Endothelial cell (in vitro differentiated cells): Measurements from ENCODE around the gene RPS6KA5. TPM values are rescaled to one million over a fixed set of nuclear protein-coding genes. Genes with fewer than 3 reads are reported as not detected.

Experiments used
- DNase-seq: peaks from one replicate; pipeline ENCODE4 v3.0.0; 2021; ENCODE audit warnings: low spot score
- H3K27ac Mint-ChIP-seq: one replicate; pipeline ENCODE4 v1.8.0; 2021; ENCODE audit warnings: mixed read lengths, inconsistent platforms; ENCODE audit not compliant: unreplicated experiment
- H3K27me3 Mint-ChIP-seq: one replicate; pipeline ENCODE4 v1.8.0; 2021; ENCODE audit warnings: mild to moderate bottlenecking, moderate library complexity, mixed read lengths, inconsistent platforms; ENCODE audit not compliant: unreplicated experiment
- H3K36me3 Mint-ChIP-seq: one replicate; pipeline ENCODE4 v1.8.0; 2021; ENCODE audit warnings: mild to moderate bottlenecking, low read depth, mixed read lengths, inconsistent platforms; ENCODE audit not compliant: unreplicated experiment
- H3K4me1 Mint-ChIP-seq: one replicate; pipeline ENCODE4 v1.8.0; 2021; ENCODE audit warnings: mild to moderate bottlenecking, mixed read lengths, inconsistent platforms; ENCODE audit not compliant: unreplicated experiment
- H3K4me3 Mint-ChIP-seq: one replicate; pipeline ENCODE4 v1.8.0; 2021; ENCODE audit warnings: mild to moderate bottlenecking, mixed read lengths, inconsistent platforms; ENCODE audit not compliant: unreplicated experiment
- H3K9me3 Mint-ChIP-seq: one replicate; pipeline ENCODE4 v1.8.0; 2021; ENCODE audit warnings: mixed read lengths, inconsistent platforms; ENCODE audit not compliant: unreplicated experiment
- CTCF ChIP-seq: fragments of 200-600 bp; sonication (generic); IDR thresholded peaks from one replicate; pipeline ENCODE4 v1.5.0; 2021; ENCODE audit warnings: antibody characterized with exemption; ENCODE audit not compliant: unreplicated experiment
- total RNA-seq: library from RNA; stranded (reverse); fragmentation: NEBNext Ultra II Directional; extraction: Animal tissue kit (Norgen Biotek cat#: 25700); gene quantifications from one replicate; pipeline ENCODE4 v1.2.1, GENCODE V29; 2021; ENCODE audit not compliant: unreplicated experiment

The RPS6KA5 gene
- total RNA-seq, 1 donor from 2014 or later = 13.8 TPM

- Mint-ChIP-seq H3K4me1 (peaks cover 5% of the 10 kb centered on the region), H3K27me3 (peaks cover 3% of the 10 kb centered on the region), H3K4me3 (no peak overlapping the region), H3K9me3 (no peaks in the 10 kb centered on the region), H3K36me3 (no peaks in the 10 kb centered on the region), H3K27ac (no peak overlapping the region)
- no peak for DNase-seq
- TF ChIP-seq CTCF = no peak
Observed at GRCh38 chr14:90991690-90992443, 68.6 kb downstream of the RPS6KA5 start.

- no peak overlapping the region for H3K27ac Mint-ChIP-seq
- DNase-seq = no peak
- TF ChIP-seq CTCF = no peak
- peaks cover 3% of the 10 kb centered on the region for H3K27me3 Mint-ChIP-seq
- H3K4me1 Mint-ChIP-seq = peaks cover 5% of the 10 kb centered on the region
- H3K4me3 Mint-ChIP-seq = no peak overlapping the region
- H3K9me3 Mint-ChIP-seq = no peaks in the 10 kb centered on the region
- H3K36me3 Mint-ChIP-seq = no peaks in the 10 kb centered on the region
Observed at GRCh38 chr14:90990141-90990540, 70.3 kb downstream of the RPS6KA5 start.

- no peak for DNase-seq
- Mint-ChIP-seq H3K4me1 (peaks cover 3% of the 10 kb centered on the region), H3K27me3 (peaks cover 8% of the 10 kb centered on the region), H3K27ac (no peak overlapping the region), H3K36me3 (no peaks in the 10 kb centered on the region), H3K4me3 (no peak overlapping the region), H3K9me3 (no peaks in the 10 kb centered on the region)
- no peak for TF ChIP-seq CTCF
Observed at GRCh38 chr14:90987140-90987539, 73.3 kb downstream of the RPS6KA5 start.

GRCh38 chr14:90986510-90986909 lies 73.9 kb downstream of the RPS6KA5 start:
- H3K27ac Mint-ChIP-seq = no peak overlapping the region
- no peak for TF ChIP-seq CTCF
- H3K27me3 Mint-ChIP-seq = peaks cover 8% of the 10 kb centered on the region
- no peak for DNase-seq
- no peaks in the 10 kb centered on the region for H3K9me3 Mint-ChIP-seq
- no peaks in the 10 kb centered on the region for H3K36me3 Mint-ChIP-seq
- H3K4me3 Mint-ChIP-seq = no peak overlapping the region
- peaks cover 4% of the 10 kb centered on the region for H3K4me1 Mint-ChIP-seq

- Mint-ChIP-seq H3K27me3 (peaks cover 7% of the 10 kb centered on the region), H3K4me1 (peaks cover 4% of the 10 kb centered on the region), H3K36me3 (no peaks in the 10 kb centered on the region), H3K4me3 (no peak overlapping the region), H3K27ac (no peak overlapping the region), H3K9me3 (no peaks in the 10 kb centered on the region)
- DNase-seq = no peak
- no peak for TF ChIP-seq CTCF
Observed at GRCh38 chr14:90985601-90986242, 74.7 kb downstream of the RPS6KA5 start.
